H9 (cell line): ENCODE measurements around the gene KLHL21. TPM values are rescaled to one million over a fixed set of nuclear protein-coding genes. Genes with fewer than 3 reads are reported as not detected.

Experiments
- DNase-seq: peaks from one replicate; pipeline ENCODE4 v3.0.0-alpha.2; 2017
- H2AFZ ChIP-seq: one replicate; pipeline ENCODE4 v1.6.1; 2013; ENCODE audit warnings: mild to moderate bottlenecking, low read length, control low read depth, moderate library complexity
- H2AK5ac ChIP-seq: 2 replicates; pipeline ENCODE4 v1.6.1; 2013; ENCODE audit warnings: low read length, control low read depth, mixed read lengths; ENCODE audit not compliant: insufficient read length
- H2BK120ac ChIP-seq: one replicate; pipeline ENCODE4 v1.6.1; 2013; ENCODE audit warnings: low read depth, mild to moderate bottlenecking, low read length, control low read depth, inconsistent platforms; ENCODE audit not compliant: poor library complexity, severe bottlenecking
- H2BK12ac ChIP-seq: 2 replicates; pipeline ENCODE4 v1.6.1; 2013; ENCODE audit warnings: low read length, control low read depth, mixed read lengths, low read depth; ENCODE audit not compliant: insufficient read length
- H2BK15ac ChIP-seq: 2 replicates; pipeline ENCODE4 v1.6.1; 2013; ENCODE audit warnings: low read depth, low read length, control low read depth
- H2BK20ac ChIP-seq: one replicate; pipeline ENCODE4 v1.6.1; 2013; ENCODE audit warnings: low read depth, mild to moderate bottlenecking, low read length, control low read depth, inconsistent platforms; ENCODE audit not compliant: poor library complexity, severe bottlenecking
- H2BK5ac ChIP-seq: 2 replicates; pipeline ENCODE4 v1.6.1; 2013; ENCODE audit warnings: low read length, control low read depth, mixed read lengths; ENCODE audit not compliant: insufficient read length
- H3K14ac ChIP-seq: 2 replicates; pipeline ENCODE4 v1.6.1; 2013; ENCODE audit warnings: low read length, control low read depth; ENCODE audit not compliant: insufficient read depth
- H3K18ac ChIP-seq: 2 replicates; pipeline ENCODE4 v1.6.1; 2013; ENCODE audit warnings: low read depth, mild to moderate bottlenecking, mixed read lengths, low read length, control low read depth; ENCODE audit not compliant: insufficient read length
- H3K23ac ChIP-seq: 2 replicates; pipeline ENCODE4 v1.6.1; 2013; ENCODE audit warnings: low read length, control low read depth, mixed read lengths, low read depth; ENCODE audit not compliant: insufficient read length
- H3K23me2 ChIP-seq: 2 replicates; pipeline ENCODE4 v1.6.1; 2013; ENCODE audit warnings: low read depth, mild to moderate bottlenecking, mixed read lengths, low read length, control low read depth; ENCODE audit not compliant: insufficient read length, poor library complexity, severe bottlenecking
- H3K27ac ChIP-seq: 2 replicates; pipeline ENCODE4 v1.5.1; 2013; ENCODE audit warnings: low read length, control low read depth, mixed read lengths, low read depth; ENCODE audit not compliant: insufficient read length
- H3K27me3 ChIP-seq: 2 replicates; pipeline ENCODE4 v1.6.1; 2013; ENCODE audit warnings: low read length, control low read depth, inconsistent platforms; ENCODE audit not compliant: insufficient read depth
- H3K4ac ChIP-seq: 2 replicates; pipeline ENCODE4 v1.6.1; 2013; ENCODE audit warnings: low read depth, mild to moderate bottlenecking, control low read depth, inconsistent platforms, low read length, moderate library complexity
- H3K4me1 ChIP-seq: 2 replicates; pipeline ENCODE4 v1.6.1; 2013; ENCODE audit warnings: low read length, control low read depth, inconsistent platforms; ENCODE audit not compliant: insufficient read depth
- H3K4me2 ChIP-seq: 2 replicates; pipeline ENCODE4 v1.6.1; 2013; ENCODE audit warnings: low read length, control low read depth, mixed read lengths; ENCODE audit not compliant: insufficient read length, insufficient read depth
- H3K56ac ChIP-seq: 2 replicates; pipeline ENCODE4 v1.6.1; 2013; ENCODE audit warnings: low read depth, mild to moderate bottlenecking, mixed read lengths, low read length, control low read depth; ENCODE audit not compliant: insufficient read length
- H3K79me1 ChIP-seq: 2 replicates; pipeline ENCODE4 v1.6.1; 2013; ENCODE audit warnings: low read depth, mild to moderate bottlenecking, moderate library complexity, low read length, control low read depth, inconsistent platforms; ENCODE audit not compliant: insufficient read depth, poor library complexity, severe bottlenecking
- H3K79me2 ChIP-seq: 2 replicates; pipeline ENCODE4 v1.6.1; 2013; ENCODE audit warnings: low read length, control low read depth, inconsistent platforms; ENCODE audit not compliant: insufficient read depth
- H3K9ac ChIP-seq: 2 replicates; pipeline ENCODE4 v1.6.1; 2013; ENCODE audit warnings: low read length, control low read depth, mixed read lengths; ENCODE audit not compliant: insufficient read length; ENCODE audit errors: extremely low read depth
- H3K9me3 ChIP-seq: one replicate; pipeline ENCODE4 v1.6.1; 2013; ENCODE audit warnings: low read depth, low read length, inconsistent platforms; ENCODE audit not compliant: control insufficient read depth
- H3T11ph ChIP-seq: one replicate; pipeline ENCODE4 v1.6.1; 2013; ENCODE audit warnings: mild to moderate bottlenecking, low read length, control low read depth, inconsistent platforms
- H4K20me1 ChIP-seq: one replicate; pipeline ENCODE4 v1.6.1; 2013; ENCODE audit not compliant: control insufficient read depth, insufficient read length, insufficient read depth
- H4K5ac ChIP-seq: 2 replicates; pipeline ENCODE4 v1.6.1; 2013; ENCODE audit warnings: low read depth, mild to moderate bottlenecking, mixed read lengths, low read length, control low read depth; ENCODE audit not compliant: insufficient read length
- H4K8ac ChIP-seq: replicated peaks from 2 replicates; pipeline ENCODE4 v1.6.1; 2013; ENCODE audit warnings: low read length, control low read depth, mixed read lengths, low read depth; ENCODE audit not compliant: insufficient read length
- H4K91ac ChIP-seq: 2 replicates; pipeline ENCODE4 v1.6.1; 2013; ENCODE audit warnings: low read depth, mild to moderate bottlenecking, moderate library complexity, mixed read lengths, low read length, control low read depth; ENCODE audit not compliant: insufficient read length
- H3K27ac Mint-ChIP-seq, 3 experiments: 2 replicates in 2 of 3; 3 replicates in 1 of 3; pipeline ENCODE4 v1.8.0; 2020 to 2021; ENCODE audit warnings: mixed read lengths in 3 of 3, mild to moderate bottlenecking in 1 of 3, moderate library complexity in 1 of 3
- H3K27me3 Mint-ChIP-seq: 2 replicates; pipeline ENCODE4 v1.8.0; 2021; ENCODE audit warnings: low read depth, mild to moderate bottlenecking, moderate library complexity, mixed read lengths
- H3K36me3 Mint-ChIP-seq, 3 experiments: 2 replicates in 2 of 3; 3 replicates in 1 of 3; pipeline ENCODE4 v1.8.0; 2020 to 2021; ENCODE audit warnings: low read depth in 3 of 3, mixed read lengths in 3 of 3; ENCODE audit not compliant: insufficient read depth in 1 of 3
- H3K4me1 Mint-ChIP-seq, 2 experiments: 2 replicates each; pipeline ENCODE4 v1.8.0; 2020; ENCODE audit warnings: mixed read lengths in 2 of 2
- H3K4me3 Mint-ChIP-seq, 2 experiments: 2 replicates in 1 of 2; 3 replicates in 1 of 2; pipeline ENCODE4 v1.8.0; 2020 to 2021; ENCODE audit warnings: mild to moderate bottlenecking in 2 of 2, mixed read lengths in 2 of 2, moderate library complexity in 1 of 2
- H3K9me3 Mint-ChIP-seq, 2 experiments: 2 replicates in 1 of 2; 3 replicates in 1 of 2; pipeline ENCODE4 v1.8.0; 2020; ENCODE audit warnings: mild to moderate bottlenecking in 2 of 2, mixed read lengths in 2 of 2, moderate library complexity in 1 of 2
- CTCF ChIP-seq: fragments of 200-600 bp; sonication (generic); conservative IDR thresholded peaks from 3 replicates; pipeline ENCODE4 v1.8.0; 2021; ENCODE audit warnings: antibody characterized with exemption, mild to moderate bottlenecking
- WGBS: extraction: QIAGEN DNeasy Blood & Tissue Kit; methylation state at CpG from one replicate; pipeline ENCODE4 v1.1.7; 2013; ENCODE audit warnings: missing lambda C conversion rate, low lambda C conversion rate, mixed read lengths; ENCODE audit not compliant: insufficient read length; ENCODE audit errors: extremely low coverage; 5-methylcytosine and 5-hydroxymethylcytosine counted together
- total RNA-seq: library from RNA; stranded (reverse); gene quantifications from 2 replicates; pipeline ENCODE4 v1.2.1, GENCODE V29; 2021

The KLHL21 gene
- total RNA-seq, 1 experiment from 2014 or later = 31.9 TPM

GRCh38 chr1:6597777-6598131, 4.9 kb downstream of the KLHL21 start:
- Histone ChIP-seq H2BK120ac (no peak overlapping the region), H3K27ac (no peak overlapping the region), H2BK15ac (no peak overlapping the region), H3K79me1 (no peaks in the 10 kb centered on the region), H3K4me2 (no peak overlapping the region), H3K27me3 (no peaks in the 10 kb centered on the region), H2BK5ac (no peak overlapping the region), H3K18ac (no peak overlapping the region), H3K4ac (no peak overlapping the region), H3K9ac (no peak overlapping the region), H2AK5ac (no peak overlapping the region), H4K5ac (no peak overlapping the region), H3K9me3 (no peaks in the 10 kb centered on the region), H3K23ac (no peak overlapping the region), H3T11ph (no peak overlapping the region), H3K56ac (no peak overlapping the region), H2AFZ (no peak overlapping the region), H3K4me1 (no peaks in the 10 kb centered on the region), H3K23me2 (peaks cover 12% of the 10 kb centered on the region), H2BK20ac (no peak overlapping the region), H2BK12ac (no peak overlapping the region), H4K8ac (no peak overlapping the region), H3K79me2 (peaks cover 18% of the 10 kb centered on the region; the same call in 1 of the 2 replicates), H4K20me1 (peaks cover 2% of the 10 kb centered on the region), H4K91ac (no peak overlapping the region), H3K14ac (no peak overlapping the region)
- no peak for DNase-seq
- peaks cover 23 to 71% (median 52%) of the 10 kb centered on the region in 3 experiments for H3K36me3 Mint-ChIP-seq
- no CpG with 5 or more reads among the region's 6 CpGs for WGBS
- H3K27me3 Mint-ChIP-seq = no peaks in the 10 kb centered on the region
- no peak overlapping the region; a peak in 1 of 5 replicates for H3K4me3 Mint-ChIP-seq
- TF ChIP-seq CTCF = no peak
- no peak overlapping the region for H3K27ac Mint-ChIP-seq
- H3K9me3 Mint-ChIP-seq = no peaks in the 10 kb centered on the region
- H3K4me1 Mint-ChIP-seq = peaks cover 16 to 18% of the 10 kb centered on the region in 2 experiments
